AG20443 (cell line): ENCODE results near the gene PPM1H.

Experiments
- DNase-seq: peaks from one replicate; pipeline ENCODE4 v3.0.0; 2012; ENCODE audit warnings: low spot score, mixed read lengths

PPM1H gene

DNA sequence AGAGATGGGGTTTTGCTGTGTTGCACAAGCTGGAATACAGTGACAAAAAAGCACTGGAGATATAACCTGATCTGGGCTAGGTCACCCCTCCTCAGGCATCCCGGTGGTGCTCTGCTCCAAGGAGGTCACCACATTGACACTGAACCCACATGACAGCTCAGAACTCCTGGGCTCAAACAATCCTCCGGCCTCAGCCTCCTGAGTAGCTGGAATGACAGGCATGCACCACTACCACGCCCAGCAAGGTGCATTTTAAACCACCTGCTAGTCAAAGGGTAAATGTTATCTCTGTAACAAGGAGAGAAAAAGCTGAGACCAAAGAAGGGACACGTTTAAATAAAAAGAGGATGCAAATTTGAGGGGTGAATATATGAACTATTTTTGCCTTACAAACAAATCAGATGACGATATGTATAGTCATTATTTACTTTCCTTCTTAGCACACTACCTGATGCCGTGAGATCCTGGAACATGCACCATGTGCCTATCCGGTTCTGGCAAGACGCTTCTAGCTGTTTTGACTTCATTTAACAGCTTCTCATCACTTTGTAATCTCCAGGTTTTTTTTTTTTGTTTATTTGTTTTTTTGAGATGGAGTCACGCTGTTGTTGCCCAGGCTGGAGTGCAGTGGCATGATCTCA is 135.1 kb downstream of the PPM1H start:
- DNase-seq: no peak

DNA sequence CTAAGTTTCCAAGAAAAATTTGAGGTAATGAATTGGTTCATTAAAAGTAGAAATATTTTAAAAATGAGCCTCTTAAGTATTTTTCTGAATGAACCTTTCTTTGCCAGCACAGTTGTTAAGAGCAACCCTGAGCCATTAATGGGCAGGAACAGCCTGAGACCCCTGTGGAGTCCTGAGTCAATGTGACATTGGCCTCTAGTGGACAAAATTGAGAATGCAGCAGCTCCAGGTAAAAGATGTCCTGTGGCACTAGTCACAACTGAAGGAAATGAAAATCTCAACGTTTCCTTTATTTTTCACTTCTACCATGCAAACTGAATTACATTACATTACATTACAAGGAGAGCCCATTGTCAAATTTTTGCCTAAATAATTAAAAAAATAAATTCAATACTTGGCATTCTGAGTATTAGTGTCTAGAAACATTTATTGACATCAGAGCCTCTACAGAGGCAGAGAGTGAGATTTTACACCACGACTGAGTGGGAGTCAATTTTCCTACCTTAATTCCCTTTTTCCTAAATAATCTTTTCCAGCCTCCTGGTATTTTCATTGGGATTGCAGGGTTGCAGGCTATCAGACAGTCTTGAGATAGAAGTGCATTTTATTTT is 135.7 kb downstream of the PPM1H start:
- DNase-seq: peak; percentile 78

DNA sequence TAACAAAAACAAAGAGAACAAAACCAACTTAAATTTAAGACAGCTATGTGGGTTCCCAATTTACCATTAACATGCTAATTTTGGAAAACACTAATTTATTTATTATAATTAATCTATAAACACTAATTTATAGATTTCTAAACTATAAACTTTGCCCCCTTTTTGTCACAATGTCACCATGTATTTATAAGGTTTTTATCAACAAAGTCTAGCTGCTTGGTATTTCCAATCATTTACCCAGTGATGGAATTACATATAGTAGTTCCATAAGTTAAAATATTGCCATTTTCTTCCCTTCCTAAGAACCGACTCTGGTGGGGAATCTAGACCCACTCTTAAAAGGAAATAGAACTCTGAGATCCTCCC is 140.7 kb downstream of the PPM1H start:
- DNase-seq: no peak

DNA sequence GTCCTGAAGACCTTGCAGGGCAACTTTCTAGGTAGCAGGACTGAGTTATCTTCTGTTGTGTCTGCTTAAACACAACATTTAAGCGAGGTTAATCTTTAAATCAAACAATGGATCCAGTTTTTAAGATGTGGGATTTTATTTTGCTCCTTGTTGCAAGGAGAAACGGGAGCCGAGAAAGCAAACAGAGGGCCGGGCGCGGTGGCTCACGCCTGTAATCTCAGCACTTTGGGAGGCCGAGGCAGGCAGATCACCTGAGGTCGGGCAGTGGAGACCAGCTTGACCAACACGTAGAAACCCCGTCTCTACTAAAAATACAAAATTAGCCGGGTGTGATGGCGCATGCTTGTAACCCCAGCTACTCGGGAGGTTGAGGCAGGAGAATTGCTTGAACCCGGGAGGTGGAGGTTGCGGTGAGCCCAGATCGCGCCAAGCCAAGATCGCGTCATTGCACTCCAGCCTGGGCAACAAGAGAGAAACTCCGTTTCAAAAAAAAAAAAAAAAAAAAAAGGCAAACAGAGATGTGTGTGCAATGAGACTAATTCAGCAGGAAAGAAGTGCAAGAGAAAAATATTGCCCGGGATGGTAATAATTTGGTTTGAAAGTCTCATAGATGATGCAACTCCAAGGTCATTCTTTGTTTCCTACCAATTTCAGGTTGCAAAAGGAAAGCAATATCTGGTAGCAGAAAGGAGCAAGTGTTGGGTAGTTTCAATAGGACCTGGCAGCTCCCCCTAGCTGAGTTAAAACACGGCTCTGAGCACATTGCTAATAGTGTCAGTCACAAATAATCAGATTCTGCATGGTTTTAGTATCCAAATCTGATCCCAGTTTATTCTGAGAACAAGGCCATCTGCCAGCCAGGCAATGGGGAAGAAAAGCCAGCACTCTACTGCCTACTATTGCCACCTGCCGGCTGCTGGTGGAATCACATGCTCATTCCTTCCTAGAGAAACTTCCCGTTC is 141.4 kb downstream of the PPM1H start:
- DNase-seq: peak; percentile 78

DNA sequence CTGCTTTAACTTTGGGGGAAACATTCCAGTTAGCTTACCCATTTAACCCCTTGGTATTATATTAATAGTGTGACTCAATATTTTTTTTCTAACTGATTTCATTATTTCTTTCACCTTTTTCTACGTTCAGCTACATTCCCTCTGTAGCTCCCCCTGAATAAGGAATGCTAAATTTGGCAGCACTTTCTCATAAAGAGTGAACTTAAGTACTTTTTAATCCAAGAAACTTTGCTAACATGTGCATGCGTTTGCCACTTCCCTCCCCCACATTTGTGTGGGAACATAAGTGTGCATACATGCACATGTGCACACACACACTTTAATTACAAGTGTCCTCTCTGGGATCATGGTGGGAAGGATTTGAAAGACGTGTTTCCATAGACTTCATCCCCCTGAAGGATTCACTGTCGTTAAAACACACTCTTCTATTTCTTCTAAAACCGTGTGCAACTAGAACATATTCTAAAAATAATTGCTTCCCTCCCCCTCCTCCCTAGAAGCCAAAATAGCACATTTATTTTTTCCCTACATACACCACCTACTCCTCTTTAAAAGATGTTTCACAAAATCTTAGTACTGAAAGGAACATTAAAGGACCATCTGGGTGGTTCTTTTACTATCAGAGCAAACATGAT is 142.6 kb downstream of the PPM1H start:
- DNase-seq: no peak

DNA sequence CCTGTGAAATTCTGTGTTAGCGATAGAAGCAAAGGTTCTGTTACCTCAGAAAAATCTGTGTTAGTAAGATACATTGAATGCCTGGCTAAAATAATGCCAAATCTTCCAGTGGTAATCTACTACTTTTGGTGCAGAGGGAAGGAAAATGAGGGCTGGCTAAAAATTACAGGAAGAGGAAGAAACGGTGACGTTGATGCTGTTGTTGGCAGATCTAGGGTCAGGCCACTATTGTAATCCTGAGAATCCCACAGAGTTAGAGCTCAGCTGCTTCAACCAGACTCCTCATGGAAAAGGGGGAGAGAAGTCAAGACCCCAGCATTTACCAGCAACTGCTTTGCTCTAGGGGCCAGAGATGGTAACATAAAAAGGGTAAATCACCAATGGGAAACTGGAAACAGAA is 145.1 kb downstream of the PPM1H start:
- DNase-seq: no peak

DNA sequence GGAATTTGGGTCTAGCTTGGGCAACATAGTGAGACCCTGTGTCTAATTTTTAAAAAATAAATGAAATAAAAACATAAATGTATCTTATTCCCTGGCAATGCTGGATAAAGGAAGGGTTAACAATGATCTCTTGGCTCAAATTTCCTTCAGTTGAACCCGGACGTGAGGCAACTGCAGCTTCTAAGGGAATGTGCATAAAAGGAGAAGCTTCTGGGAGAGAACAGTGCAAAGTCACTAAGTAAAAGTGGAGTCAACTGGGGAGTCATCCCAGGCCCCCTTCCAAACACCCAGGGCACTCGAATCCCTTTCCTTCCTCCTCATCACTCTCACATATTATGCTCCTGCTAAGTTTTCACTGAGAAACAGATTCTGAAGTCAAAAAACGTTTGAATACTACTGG is 147.3 kb downstream of the PPM1H start:
- DNase-seq: no peak

DNA sequence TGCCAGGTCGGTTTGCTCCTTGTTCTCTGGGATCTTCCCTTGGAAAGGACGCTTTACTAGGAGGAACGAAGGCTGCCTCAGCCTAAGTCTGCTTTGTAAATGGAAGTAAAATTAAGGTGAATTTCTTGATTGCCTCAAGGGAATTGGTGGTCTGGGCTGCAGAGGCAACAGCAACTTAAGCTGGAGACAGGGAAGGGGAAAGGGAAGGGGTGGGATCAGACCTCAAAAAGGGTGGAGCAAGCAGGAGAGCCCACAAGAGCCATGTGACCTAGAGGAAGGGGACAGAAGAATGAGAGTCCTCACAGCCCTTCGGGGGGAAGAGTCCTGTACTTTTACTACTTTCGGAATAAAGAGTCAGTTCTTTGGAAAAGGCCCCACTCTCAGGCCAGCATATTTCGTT is 147.9 kb downstream of the PPM1H start:
- DNase-seq: no peak

DNA sequence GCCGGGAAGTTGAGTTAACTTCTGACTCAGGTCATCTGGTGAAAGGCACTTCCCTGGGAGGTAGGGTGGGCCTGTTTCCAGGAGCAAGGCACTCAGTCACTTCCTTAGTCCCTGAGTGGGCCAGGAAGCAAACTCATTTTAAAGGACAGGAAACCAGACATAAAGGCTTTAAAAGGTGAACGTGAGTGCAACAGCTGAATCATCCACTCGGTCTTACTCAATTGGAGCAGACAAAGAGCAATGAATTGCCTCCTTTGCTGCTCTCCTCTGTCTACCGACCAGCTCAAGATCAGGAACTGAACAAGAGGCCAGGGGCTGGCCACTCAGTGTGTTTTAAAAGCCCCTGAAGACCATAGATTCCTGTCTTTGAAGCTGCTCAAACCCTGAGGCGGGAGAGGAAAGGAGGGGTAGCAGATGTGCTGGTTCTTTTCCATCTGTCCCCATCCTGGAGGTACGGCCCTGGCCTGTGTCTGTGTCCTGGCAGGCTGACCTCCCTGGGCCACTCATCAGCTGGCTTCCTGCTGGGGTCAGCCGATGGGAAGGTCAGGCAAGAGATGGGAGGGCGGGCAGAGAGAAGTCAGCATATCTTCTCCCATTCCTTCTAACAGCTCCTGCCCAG is 148.9 kb downstream of the PPM1H start:
- DNase-seq: peak; percentile 66

DNA sequence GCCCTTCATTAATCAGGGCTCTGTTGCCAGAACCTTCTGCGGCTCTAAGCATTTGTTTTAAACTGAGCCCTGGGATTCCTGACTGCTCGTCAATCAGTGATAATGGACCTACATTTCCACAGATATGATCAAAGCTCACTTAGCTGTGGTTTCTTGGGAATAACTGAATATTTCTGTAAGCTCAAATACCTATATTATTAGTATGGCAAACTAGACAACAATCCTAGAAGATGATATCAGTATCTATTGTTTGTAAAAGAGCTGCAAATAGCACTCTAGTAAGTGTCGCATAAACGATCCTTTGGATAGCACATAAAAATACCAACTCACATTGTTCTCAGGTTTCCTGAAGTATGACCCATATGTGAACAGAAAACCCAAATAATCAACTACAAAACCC is 150.4 kb downstream of the PPM1H start:
- DNase-seq: no peak

GRCh38 chr12:62783881-62784280 is 151.1 kb downstream of the PPM1H start:
- DNase-seq: no peak

- DNase-seq: no peak
Observed at GRCh38 chr12:62781136-62781880, 153.6 kb downstream of the PPM1H start.

DNA sequence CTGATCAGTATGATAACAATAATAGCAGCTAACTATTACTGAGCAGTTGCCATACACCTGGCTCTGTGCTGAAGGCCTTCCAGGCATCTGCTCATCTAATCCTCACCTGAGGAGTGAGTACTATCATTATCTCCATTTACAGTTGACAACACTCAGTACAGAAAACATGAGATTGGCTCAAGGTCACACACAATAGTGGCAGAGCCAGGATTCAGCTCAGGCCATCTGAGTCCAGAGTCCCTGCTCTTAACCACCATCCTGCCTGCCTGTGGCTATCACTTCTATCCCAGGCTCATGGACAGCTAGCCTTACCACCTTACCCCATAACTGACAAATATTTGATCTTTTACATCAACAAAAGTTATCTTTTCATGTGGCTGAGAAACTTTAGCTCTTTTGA is 155.5 kb downstream of the PPM1H start:
- no peak for DNase-seq

GRCh38 chr12:62778187-62778586 is 156.8 kb downstream of the PPM1H start:
- no peak for DNase-seq

GRCh38 chr12:62776997-62777396 is 158.0 kb downstream of the PPM1H start:
- DNase-seq: no peak

GRCh38 chr12:62776575-62776974 is 158.4 kb downstream of the PPM1H start:
- no peak for DNase-seq

DNA sequence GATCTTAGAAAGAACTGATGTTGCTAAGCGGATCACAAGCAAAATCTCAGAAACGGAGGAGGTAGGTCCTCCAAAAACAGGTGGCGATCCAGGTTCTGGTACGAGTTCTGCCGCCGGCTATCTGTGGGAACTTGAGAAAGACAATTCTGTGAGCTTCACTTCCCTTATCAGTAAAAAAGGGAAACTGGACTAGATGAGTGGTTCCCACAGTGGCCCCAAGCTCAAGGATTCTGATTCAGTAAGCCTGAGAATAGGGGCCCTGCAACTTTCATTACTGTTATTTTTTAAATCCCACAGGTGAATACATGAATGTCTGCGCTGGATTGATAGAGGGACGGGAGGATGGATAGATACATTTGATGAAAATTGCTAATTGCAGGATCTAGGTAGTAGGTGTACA is 160.2 kb downstream of the PPM1H start:
- DNase-seq: no peak

GRCh38 chr12:62772416-62772955 is 162.5 kb downstream of the PPM1H start:
- DNase-seq: peak; percentile 18

DNA sequence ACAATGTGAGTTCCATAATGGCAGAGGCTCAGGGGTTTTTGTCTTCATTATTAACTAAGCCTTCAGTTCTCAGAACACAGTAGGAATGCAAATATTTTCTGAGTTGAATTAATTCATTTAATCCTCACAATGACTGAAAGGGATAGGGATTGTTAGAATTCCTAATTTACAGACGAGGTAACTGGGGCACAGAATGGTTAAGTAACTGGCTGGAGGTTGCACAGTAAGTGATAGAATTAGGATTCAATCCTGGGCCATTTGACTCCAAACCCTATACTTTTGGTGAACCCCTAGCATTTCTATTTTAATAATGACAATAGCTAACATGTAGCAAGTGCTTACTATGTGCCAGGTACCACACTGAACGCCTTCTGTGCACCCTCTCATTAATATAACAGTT is 163.1 kb downstream of the PPM1H start:
- DNase-seq: no peak

DNA sequence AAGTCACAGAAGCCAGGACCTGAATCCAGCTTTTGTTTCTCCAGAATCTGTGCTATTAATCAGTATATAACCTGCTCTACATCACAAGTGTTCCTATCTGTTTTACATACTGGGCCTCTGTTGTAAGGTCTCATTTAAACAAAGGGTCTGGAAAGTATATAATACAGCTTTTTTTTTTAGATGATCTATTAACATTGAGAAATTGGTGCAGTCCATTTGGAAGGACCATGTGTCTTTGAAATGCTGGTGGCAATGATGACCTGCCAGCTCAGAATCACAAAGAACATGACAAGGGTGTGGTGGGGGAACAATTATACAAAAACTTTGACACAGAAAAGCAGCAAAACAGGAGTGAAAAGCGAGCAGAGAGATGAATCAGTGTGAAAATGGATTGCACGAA is 164.6 kb downstream of the PPM1H start:
- DNase-seq: no peak

- DNase-seq: no peak
Observed at GRCh38 chr12:62769076-62769619, 165.8 kb downstream of the PPM1H start.
